K562 (cell line): ENCODE measurements around the gene PFAS. TPM values are rescaled to one million over a fixed set of nuclear protein-coding genes. Genes with fewer than 3 reads are reported as not detected.

ENCODE experiments used
- CSDE1 ChIP-seq, 2 experiments: fragments of 450-650 bp; IDR thresholded peaks; 2 replicates each; pipeline ENCODE4 v1.6.1; 2016; ENCODE audit warnings: mild to moderate bottlenecking in 1 of 2
- DIDO1 ChIP-seq: fragments of 450-650 bp; IDR thresholded peaks from 2 replicates; pipeline ENCODE4 v1.6.1; 2016; ENCODE audit warnings: low read depth, missing biosample characterization, missing genetic modification characterization
- E2F4 ChIP-seq: sonication (generic); formaldehyde crosslinking; IDR thresholded peaks from 2 replicates; pipeline ENCODE4 v1.8.0; 2022; ENCODE audit warnings: mild to moderate bottlenecking, low read depth, missing genetic modification reagents
- ESRRA ChIP-seq: fragments of 450-650 bp; IDR thresholded peaks from 2 replicates; pipeline ENCODE4 v1.6.1; 2014; ENCODE audit warnings: low read depth, mild to moderate bottlenecking, moderate library complexity, borderline replicate concordance
- JUND ChIP-seq, 2 experiments: IDR thresholded peaks; 2 replicates in 1 of 2; 3 replicates in 1 of 2; pipeline ENCODE4 v1.6.1; 2011; ENCODE audit warnings: borderline replicate concordance in 2 of 2, low read depth in 2 of 2, low read length in 2 of 2, improper control_type of control experiment in 1 of 2, missing biosample characterization in 1 of 2, missing genetic modification characterization in 1 of 2, missing genetic modification reagents in 1 of 2
- L3MBTL2 ChIP-seq: fragments of 450-650 bp; IDR thresholded peaks from 2 replicates; pipeline ENCODE4 v1.6.1; 2016; ENCODE audit warnings: mild to moderate bottlenecking, moderate library complexity
- MLX ChIP-seq, 2 experiments: fragments of 450-650 bp in 1 of 2; sonication (generic) in 1 of 2; formaldehyde crosslinking; conservative IDR thresholded peaks; 2 replicates each; pipeline versions ENCODE4 v1.4.0 to v1.8.1; 2020 to 2022; ENCODE audit warnings: mild to moderate bottlenecking in 1 of 2, missing genetic modification reagents in 1 of 2
- MYC ChIP-seq, 2 experiments: fragments of 250-450 bp in 1 of 2; sonication (Bioruptor Pico) in 1 of 2; IDR thresholded peaks; 2 replicates each; pipeline versions ENCODE4 v1.5.1 to v1.6.1; 2012 to 2021; ENCODE audit warnings: low read depth in 2 of 2, borderline replicate concordance in 1 of 2, improper control_type of control experiment in 1 of 2, low read length in 1 of 2, mild to moderate bottlenecking in 1 of 2, moderate library complexity in 1 of 2
- NONO ChIP-seq, 2 experiments: fragments of 200-400 bp in 1 of 2; fragments of 450-650 bp in 1 of 2; formaldehyde crosslinking in 1 of 2; IDR thresholded peaks; 2 replicates each; pipeline ENCODE4 v1.6.1; 2017; ENCODE audit warnings: low read depth in 2 of 2, mild to moderate bottlenecking in 2 of 2, moderate library complexity in 2 of 2, low read length in 1 of 2
- POLR2H ChIP-seq: IDR thresholded peaks from 2 replicates; pipeline ENCODE4 v1.6.1; 2016; ENCODE audit warnings: missing genetic modification characterization, low read depth, mild to moderate bottlenecking, control low read depth, missing compliant biosample characterization, moderate library complexity
- POU5F1 ChIP-seq: fragments of 150-350 bp; IDR thresholded peaks from 2 replicates; pipeline ENCODE4 v1.6.1; 2014; ENCODE audit warnings: borderline replicate concordance, low read length, low read depth, mild to moderate bottlenecking; ENCODE audit not compliant: partially characterized antibody
- SAFB ChIP-seq: fragments of 200-400 bp; formaldehyde crosslinking; IDR thresholded peaks from 2 replicates; pipeline ENCODE4 v1.6.1; 2017; ENCODE audit warnings: low read depth, low read length, borderline replicate concordance
- SAP30 ChIP-seq: fragments of 200-600 bp; sonication (generic); IDR thresholded peaks from 2 replicates; pipeline ENCODE4 v1.6.1; 2012; ENCODE audit warnings: borderline replicate concordance, low read depth, mild to moderate bottlenecking, moderate library complexity, low read length, control low read depth, inconsistent platforms; ENCODE audit not compliant: insufficient read depth, poor library complexity, severe bottlenecking
- SUPT5H ChIP-seq: fragments of 450-650 bp; IDR thresholded peaks from 2 replicates; pipeline ENCODE4 v1.6.1; 2016
- TBL1XR1 ChIP-seq, 2 experiments: IDR thresholded peaks; 2 replicates each; pipeline ENCODE4 v1.6.1; 2012; ENCODE audit warnings: improper control_type of control experiment in 2 of 2, low read length in 2 of 2, mild to moderate bottlenecking in 1 of 2
- TEAD4 ChIP-seq, 2 experiments: sonication (generic) in 1 of 2; formaldehyde crosslinking in 1 of 2; IDR thresholded peaks; 2 replicates each; pipeline versions ENCODE4 v1.6.1 to v1.8.0; 2012 to 2022; ENCODE audit warnings: borderline replicate concordance in 1 of 2, inconsistent platforms in 1 of 2, low read length in 1 of 2, mild to moderate bottlenecking in 1 of 2, missing genetic modification reagents in 1 of 2
- U2AF1 ChIP-seq: fragments of 200-400 bp; formaldehyde crosslinking; optimal IDR thresholded peaks from 2 replicates; pipeline ENCODE3; 2017; ENCODE audit warnings: mild to moderate bottlenecking, low read depth, low read length, moderate library complexity
- VEZF1 ChIP-seq: fragments of 200-800 bp; sonication (Bioruptor generic); IDR thresholded peaks from 2 replicates; pipeline ENCODE4 v1.6.1; 2017; ENCODE audit warnings: missing genetic modification characterization, missing compliant biosample characterization
- ZNF197 ChIP-seq: fragments of 200-800 bp; sonication (Bioruptor generic); IDR thresholded peaks from 2 replicates; pipeline ENCODE4 v1.6.1; 2016; ENCODE audit warnings: low read depth, missing genetic modification characterization, missing compliant biosample characterization
- polyA plus RNA-seq, 8 experiments: library from polyadenylated mRNA; depleted of rRNA in 4 of 8; stranded (reverse) in 5 of 8; unstranded in 3 of 8; fragments of >200 nt; fragmentation: Nextera tagmentation in 2 of 8; fragmentation: Illumina TruSeq in 1 of 8; extraction: Ambion mirVana in 2 of 8; extraction: Trizol in 1 of 8; gene quantifications; 2 replicates each; pipeline versions ENCODE4 v1.2.1 to v1.2.3, GENCODE V29; 2011 to 2014; ENCODE audit warnings: inconsistent platforms in 1 of 8, missing spikeins in 1 of 8
- total RNA-seq, 7 experiments: library from RNA; depleted of rRNA in 6 of 7; stranded (reverse); fragments of >200 nt in 6 of 7; fragmentation: Illumina TruSeq in 2 of 7; extraction: Trizol in 2 of 7; gene quantifications; 2 replicates each; pipeline versions ENCODE4 v1.2.1 to v1.2.3, GENCODE V29; 2011 to 2021; ENCODE audit warnings: low replicate concordance in 1 of 7

Gene PFAS
- total and polyA plus RNA-seq, 9 of the 15 experiments (the other 6 are each of a cell fraction or from before 2014, with no cell fraction given), result 11.6 to 131 (median 43.9) TPM

GRCh38 chr17:8248751-8249607, at the start of gene PFAS (continued):
- TF ChIP-seq TBL1XR1 (IDR thresholded peaks at IDR 0.05; ENCODE audit: low read length in 2 of 2) (peak in 1 of 2 experiments; percentile 67; a peak in 1 of 4 replicates), U2AF1 (no peak), DIDO1 (tag) (peak; percentile 68), SAFB (peak; percentile 83; the same call in 1 of the 2 replicates), JUND (IDR thresholded peaks at IDR 0.05; ENCODE audit: borderline replicate concordance, low read depth, low read length) (peak; percentile 66), JUND (tag; IDR thresholded peaks at IDR 0.05; ENCODE audit: borderline replicate concordance, low read depth, low read length) (peak; percentile 60; the same call in 1 of the 3 replicates), SAP30 (peak; percentile 97), ZNF197 (CRISPR knock-in tag) (no peak), ESRRA (peak; percentile 19; the same call in 1 of the 2 replicates), POLR2H (tag) (no peak), POU5F1 (no peak), VEZF1 (CRISPR knock-in tag) (peak; percentile 40; the same call in 1 of the 2 replicates), SUPT5H (peak; percentile 59; the same call in 1 of the 2 replicates), E2F4 (peak; percentile 52; the same call in 1 of the 2 replicates), NONO (IDR thresholded peaks at IDR 0.05; ENCODE audit: low read depth in 2 of 2, low read length in 1 of 2) (no peak), CSDE1 (IDR thresholded peaks at IDR 0.05) (peak in 1 of 2 experiments; percentile 63; a peak in 2 of 4 replicates), MYC (IDR thresholded peaks at IDR 0.05; ENCODE audit: low read depth, low read length) (peak; percentile 99), MYC (CRISPR knock-in tag; IDR thresholded peaks at IDR 0.05; ENCODE audit: borderline replicate concordance, low read depth) (peak; percentile 84; the same call in 1 of the 2 replicates), TEAD4 (IDR thresholded peaks at IDR 0.05; ENCODE audit: low read length) (0 out of 2 replicates have a peak, but pooled peaks have one; percentile 3), TEAD4 (CRISPR knock-in tag; IDR thresholded peaks at IDR 0.05; ENCODE audit: borderline replicate concordance) (no peak), L3MBTL2 (peak; percentile 44; the same call in 1 of the 2 replicates), MLX (CRISPR knock-in tag; conservative IDR thresholded peaks at IDR 0.05) (0 out of 4 replicates have a peak, but pooled peaks of 1 of the 2 experiments have one; percentile 50)
